ENCODE results near the gene MARCHF9.

MARCHF9 gene

GRCh38 chr12:57796996-57797395, 42.1 kb downstream of the MARCHF9 start:
- no peak for DNase-seq (ENCODE audit: low read depth in 2 of 2)

GRCh38 chr12:57797933-57798332, 43.0 kb downstream of the MARCHF9 start:
- no peak for DNase-seq (ENCODE audit: low read depth in 2 of 2)

GRCh38 chr12:57800965-57801364, 46.1 kb downstream of the MARCHF9 start:
- DNase-seq (ENCODE audit: low read depth in 2 of 2), result no peak

- no peak for DNase-seq (ENCODE audit: low read depth in 2 of 2)
Measured at GRCh38 chr12:57802607-57803006, 47.7 kb downstream of the MARCHF9 start.

GRCh38 chr12:57803319-57803893, 48.5 kb downstream of the MARCHF9 start:
- no peak for DNase-seq (ENCODE audit: low read depth in 2 of 2)

GRCh38 chr12:57806677-57807076, 51.8 kb downstream of the MARCHF9 start:
- no peak for DNase-seq (ENCODE audit: low read depth in 2 of 2)

- no peak for DNase-seq (ENCODE audit: low read depth in 2 of 2)
Measured at GRCh38 chr12:57807285-57807684, 52.4 kb downstream of the MARCHF9 start.

- DNase-seq (ENCODE audit: low read depth in 2 of 2), result no peak
Measured at GRCh38 chr12:57808351-57808750, 53.4 kb downstream of the MARCHF9 start.

GRCh38 chr12:57809425-57809824, 54.5 kb downstream of the MARCHF9 start:
- no peak for DNase-seq (ENCODE audit: low read depth in 2 of 2)
